ENCODE data around the gene CARTPT.

CARTPT gene
- total RNA-seq = 0 to 0.04 reads per million in 2 donors

- peak; percentile 8 for DNase-seq
Observed at GRCh38 chr5:71719063-71719964, at the start of gene CARTPT. TSS of gene CARTPT (plus strand) at chr5:71719275. CDS start at chr5:71719294, 19 bp downstream.

GRCh38 chr5:71677977-71678376 is 41.1 kb upstream of the CARTPT start:
- no peak for DNase-seq

- DNase-seq = no peak
Observed at GRCh38 chr5:71679714-71680113, 39.4 kb upstream of the CARTPT start.

- DNase-seq = no peak
Observed at GRCh38 chr5:71680510-71680909, 38.6 kb upstream of the CARTPT start.

GRCh38 chr5:71681296-71681695 is 37.8 kb upstream of the CARTPT start:
- DNase-seq = no peak

- DNase-seq = no peak
Observed at GRCh38 chr5:71684309-71684708, 34.8 kb upstream of the CARTPT start.

- no peak for DNase-seq
Observed at GRCh38 chr5:71693828-71694427, 25.1 kb upstream of the CARTPT start.

- peak; percentile 1 for DNase-seq
Observed at GRCh38 chr5:71695071-71695470, 24.0 kb upstream of the CARTPT start.

GRCh38 chr5:71695595-71695994 is 23.5 kb upstream of the CARTPT start:
- no peak for DNase-seq

GRCh38 chr5:71697967-71698366 is 21.1 kb upstream of the CARTPT start:
- DNase-seq = no peak

GRCh38 chr5:71699233-71699632 is 19.8 kb upstream of the CARTPT start:
- DNase-seq = no peak

- no peak for DNase-seq
Observed at GRCh38 chr5:71699751-71700150, 19.3 kb upstream of the CARTPT start.

- DNase-seq = no peak
Observed at GRCh38 chr5:71700803-71701202, 18.3 kb upstream of the CARTPT start.

GRCh38 chr5:71701407-71701806 is 17.7 kb upstream of the CARTPT start:
- no peak for DNase-seq

- DNase-seq = no peak
Observed at GRCh38 chr5:71703941-71704340, 15.1 kb upstream of the CARTPT start.

- DNase-seq = no peak
Observed at GRCh38 chr5:71705421-71705820, 13.7 kb upstream of the CARTPT start.

GRCh38 chr5:71706906-71707305 is 12.2 kb upstream of the CARTPT start:
- DNase-seq = no peak

GRCh38 chr5:71711610-71712009 is 7.5 kb upstream of the CARTPT start:
- no peak for DNase-seq

GRCh38 chr5:71714911-71715310 is 4.2 kb upstream of the CARTPT start:
- DNase-seq = no peak

- DNase-seq = no peak
Observed at GRCh38 chr5:71727978-71728377, 8.9 kb downstream of the CARTPT start.

- DNase-seq = no peak
Observed at GRCh38 chr5:71731015-71731414, 11.9 kb downstream of the CARTPT start.

- no peak for DNase-seq
Observed at GRCh38 chr5:71732011-71732410, 12.9 kb downstream of the CARTPT start.

- DNase-seq = no peak
Observed at GRCh38 chr5:71734141-71734540, 15.1 kb downstream of the CARTPT start.

- DNase-seq = no peak
Observed at GRCh38 chr5:71737931-71738539, 19.0 kb downstream of the CARTPT start.

All from activated gamma-delta T cell (primary cell).